ENCODE data around the gene SLITRK5.

SLITRK5 gene

DNA sequence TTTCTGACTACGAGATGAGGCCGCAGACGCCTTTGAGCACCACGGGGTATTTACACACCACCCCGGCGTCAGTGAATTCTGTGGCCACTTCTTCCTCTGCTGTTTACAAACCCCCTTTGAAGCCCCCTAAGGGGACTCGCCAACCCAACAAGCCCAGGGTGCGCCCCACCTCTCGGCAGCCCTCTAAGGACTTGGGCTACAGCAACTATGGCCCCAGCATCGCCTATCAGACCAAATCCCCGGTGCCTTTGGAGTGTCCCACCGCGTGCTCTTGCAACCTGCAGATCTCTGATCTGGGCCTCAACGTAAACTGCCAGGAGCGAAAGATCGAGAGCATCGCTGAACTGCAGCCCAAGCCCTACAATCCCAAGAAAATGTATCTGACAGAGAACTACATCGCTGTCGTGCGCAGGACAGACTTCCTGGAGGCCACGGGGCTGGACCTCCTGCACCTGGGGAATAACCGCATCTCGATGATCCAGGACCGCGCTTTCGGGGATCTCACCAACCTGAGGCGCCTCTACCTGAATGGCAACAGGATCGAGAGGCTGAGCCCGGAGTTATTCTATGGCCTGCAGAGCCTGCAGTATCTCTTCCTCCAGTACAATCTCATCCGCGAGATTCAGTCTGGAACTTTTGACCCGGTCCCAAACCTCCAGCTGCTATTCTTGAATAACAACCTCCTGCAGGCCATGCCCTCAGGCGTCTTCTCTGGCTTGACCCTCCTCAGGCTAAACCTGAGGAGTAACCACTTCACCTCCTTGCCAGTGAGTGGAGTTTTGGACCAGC, 5.3 kb downstream of the SLITRK5 start:
- ChIA-PET CTCF (interaction anchor here (0.8 kb wide), 1 partner anchor 9 kb away, joined by 3 read pairs; no protein-coding TSS in a partner anchor), POLR2A (no interaction called here)
- DNase-seq (ENCODE audit: low read depth, low spot score): no peak
- TF ChIP-seq, protein P1, sequence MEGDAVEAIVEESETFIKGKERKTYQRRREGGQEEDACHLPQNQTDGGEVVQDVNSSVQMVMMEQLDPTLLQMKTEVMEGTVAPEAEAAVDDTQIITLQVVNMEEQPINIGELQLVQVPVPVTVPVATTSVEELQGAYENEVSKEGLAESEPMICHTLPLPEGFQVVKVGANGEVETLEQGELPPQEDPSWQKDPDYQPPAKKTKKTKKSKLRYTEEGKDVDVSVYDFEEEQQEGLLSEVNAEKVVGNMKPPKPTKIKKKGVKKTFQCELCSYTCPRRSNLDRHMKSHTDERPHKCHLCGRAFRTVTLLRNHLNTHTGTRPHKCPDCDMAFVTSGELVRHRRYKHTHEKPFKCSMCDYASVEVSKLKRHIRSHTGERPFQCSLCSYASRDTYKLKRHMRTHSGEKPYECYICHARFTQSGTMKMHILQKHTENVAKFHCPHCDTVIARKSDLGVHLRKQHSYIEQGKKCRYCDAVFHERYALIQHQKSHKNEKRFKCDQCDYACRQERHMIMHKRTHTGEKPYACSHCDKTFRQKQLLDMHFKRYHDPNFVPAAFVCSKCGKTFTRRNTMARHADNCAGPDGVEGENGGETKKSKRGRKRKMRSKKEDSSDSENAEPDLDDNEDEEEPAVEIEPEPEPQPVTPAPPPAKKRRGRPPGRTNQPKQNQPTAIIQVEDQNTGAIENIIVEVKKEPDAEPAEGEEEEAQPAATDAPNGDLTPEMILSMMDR (IDR thresholded peaks at IDR 0.05; ENCODE audit: insufficient read depth, low read length, missing control alignments): no peak
- no peak overlapping the region for H3K4me3 ChIP-seq (ENCODE audit: low read depth, low read length)

DNA sequence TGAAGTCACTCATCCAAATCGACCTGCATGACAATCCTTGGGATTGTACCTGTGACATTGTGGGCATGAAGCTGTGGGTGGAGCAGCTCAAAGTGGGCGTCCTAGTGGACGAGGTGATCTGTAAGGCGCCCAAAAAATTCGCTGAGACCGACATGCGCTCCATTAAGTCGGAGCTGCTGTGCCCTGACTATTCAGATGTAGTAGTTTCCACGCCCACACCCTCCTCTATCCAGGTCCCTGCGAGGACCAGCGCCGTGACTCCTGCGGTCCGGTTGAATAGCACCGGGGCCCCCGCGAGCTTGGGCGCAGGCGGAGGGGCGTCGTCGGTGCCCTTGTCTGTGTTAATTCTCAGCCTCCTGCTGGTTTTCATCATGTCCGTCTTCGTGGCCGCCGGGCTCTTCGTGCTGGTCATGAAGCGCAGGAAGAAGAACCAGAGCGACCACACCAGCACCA, 5.9 kb downstream of the SLITRK5 start:
- DNase-seq (ENCODE audit: low read depth, low spot score): no peak
- TF ChIP-seq, protein P1 (IDR thresholded peaks at IDR 0.05; ENCODE audit: insufficient read depth, low read length, missing control alignments): no peak
- ChIA-PET CTCF (interaction anchor here (0.8 kb wide), 1 partner anchor 10 kb away, joined by 3 read pairs; no protein-coding TSS in a partner anchor), POLR2A (no interaction called here)
- H3K4me3 ChIP-seq (ENCODE audit: low read depth, low read length): no peak overlapping the region

DNA sequence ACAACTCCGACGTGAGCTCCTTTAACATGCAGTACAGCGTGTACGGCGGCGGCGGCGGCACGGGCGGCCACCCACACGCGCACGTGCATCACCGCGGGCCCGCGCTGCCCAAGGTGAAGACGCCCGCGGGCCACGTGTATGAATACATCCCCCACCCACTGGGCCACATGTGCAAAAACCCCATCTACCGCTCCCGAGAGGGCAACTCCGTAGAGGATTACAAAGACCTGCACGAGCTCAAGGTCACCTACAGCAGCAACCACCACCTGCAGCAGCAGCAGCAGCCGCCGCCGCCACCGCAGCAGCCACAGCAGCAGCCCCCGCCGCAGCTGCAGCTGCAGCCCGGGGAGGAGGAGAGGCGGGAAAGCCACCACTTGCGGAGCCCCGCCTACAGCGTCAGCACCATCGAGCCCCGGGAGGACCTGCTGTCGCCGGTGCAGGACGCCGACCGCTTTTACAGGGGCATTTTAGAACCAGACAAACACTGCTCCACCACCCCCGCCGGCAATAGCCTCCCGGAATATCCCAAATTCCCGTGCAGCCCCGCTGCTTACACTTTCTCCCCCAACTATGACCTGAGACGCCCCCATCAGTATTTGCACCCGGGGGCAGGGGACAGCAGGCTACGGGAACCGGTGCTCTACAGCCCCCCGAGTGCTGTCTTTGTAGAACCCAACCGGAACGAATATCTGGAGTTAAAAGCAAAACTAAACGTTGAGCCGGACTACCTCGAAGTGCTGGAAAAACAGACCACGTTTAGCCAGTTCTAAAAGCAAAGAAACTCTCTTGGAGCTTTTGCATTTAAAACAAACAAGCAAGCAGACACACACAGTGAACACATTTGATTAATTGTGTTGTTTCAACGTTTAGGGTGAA, 6.6 kb downstream of the SLITRK5 start:
- no peak overlapping the region for H3K4me3 ChIP-seq (ENCODE audit: low read depth, low read length)
- ChIA-PET POLR2A (no interaction called here), CTCF (interaction anchor here (0.8 kb wide), 1 partner anchor 10 kb away, joined by 3 read pairs; no protein-coding TSS in a partner anchor)
- TF ChIP-seq, protein P1 (IDR thresholded peaks at IDR 0.05; ENCODE audit: insufficient read depth, low read length, missing control alignments): no peak
- DNase-seq (ENCODE audit: low read depth, low spot score): no peak

DNA sequence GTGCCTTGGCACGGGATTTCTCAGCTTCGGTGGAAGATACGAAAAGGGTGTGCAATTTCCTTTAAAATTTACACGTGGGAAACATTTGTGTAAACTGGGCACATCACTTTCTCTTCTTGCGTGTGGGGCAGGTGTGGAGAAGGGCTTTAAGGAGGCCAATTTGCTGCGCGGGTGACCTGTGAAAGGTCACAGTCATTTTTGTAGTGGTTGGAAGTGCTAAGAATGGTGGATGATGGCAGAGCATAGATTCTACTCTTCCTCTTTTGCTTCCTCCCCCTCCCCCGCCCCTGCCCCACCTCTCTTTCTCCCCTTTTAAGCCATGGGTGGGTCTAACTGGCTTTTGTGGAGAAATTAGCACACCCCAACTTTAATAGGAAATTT, 7.2 kb downstream of the SLITRK5 start:
- CTCF ChIA-PET: no interaction called here

DNA sequence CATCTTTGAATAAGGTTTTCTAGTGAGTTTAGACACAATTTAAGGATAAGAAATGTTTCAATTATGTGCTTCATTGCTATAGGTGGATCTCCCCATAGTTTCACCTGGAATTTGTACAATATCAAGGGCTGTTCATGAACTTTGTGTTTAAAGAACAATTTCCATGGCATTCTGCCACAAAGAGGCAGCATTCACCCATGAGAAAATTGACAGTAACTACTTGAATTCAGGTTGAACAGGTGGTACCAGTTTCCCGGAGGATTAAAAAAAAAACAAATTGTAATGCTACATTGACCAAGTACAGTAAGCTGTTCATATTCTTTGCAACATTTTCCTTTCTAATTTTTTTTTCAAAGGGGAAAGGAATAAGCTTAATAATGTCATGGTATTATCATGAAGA, 9.1 kb downstream of the SLITRK5 start:
- CTCF ChIA-PET: no interaction called here
- POLR2A ChIA-PET: no interaction called here
- DNase-seq (ENCODE audit: low read depth, low spot score): no peak
- no peak overlapping the region for H3K4me3 ChIP-seq (ENCODE audit: low read depth, low read length)
- TF ChIP-seq, protein P1 (IDR thresholded peaks at IDR 0.05; ENCODE audit: insufficient read depth, low read length, missing control alignments): no peak

More for the DNA sequence above, 7.2 kb downstream of the SLITRK5 start:
- H3K4me3 ChIP-seq (ENCODE audit: low read depth, low read length): no peak overlapping the region
- TF ChIP-seq, protein P1 (IDR thresholded peaks at IDR 0.05; ENCODE audit: insufficient read depth, low read length, missing control alignments): no peak
- DNase-seq (ENCODE audit: low read depth, low spot score): no peak
- POLR2A ChIA-PET: no interaction called here

Data from AG04449 (cell line).